Ramos (cell line): ENCODE data around the gene ANKS3.
"Not testable (repeated sequence)": the region's sequence is repeated elsewhere in the genome, so short reads cannot be mapped to it uniquely, and the experiment has no call there.

Experiments used
- in situ Hi-C: fragments of 300-500 bp; cut with MboI; formaldehyde crosslinking; loops from one replicate; pipeline ENCODE4 v1.14.3; 2022; ENCODE audit warnings: low sequenced_read_pairs; ENCODE audit not compliant: unreplicated experiment

ANKS3 gene

DNA sequence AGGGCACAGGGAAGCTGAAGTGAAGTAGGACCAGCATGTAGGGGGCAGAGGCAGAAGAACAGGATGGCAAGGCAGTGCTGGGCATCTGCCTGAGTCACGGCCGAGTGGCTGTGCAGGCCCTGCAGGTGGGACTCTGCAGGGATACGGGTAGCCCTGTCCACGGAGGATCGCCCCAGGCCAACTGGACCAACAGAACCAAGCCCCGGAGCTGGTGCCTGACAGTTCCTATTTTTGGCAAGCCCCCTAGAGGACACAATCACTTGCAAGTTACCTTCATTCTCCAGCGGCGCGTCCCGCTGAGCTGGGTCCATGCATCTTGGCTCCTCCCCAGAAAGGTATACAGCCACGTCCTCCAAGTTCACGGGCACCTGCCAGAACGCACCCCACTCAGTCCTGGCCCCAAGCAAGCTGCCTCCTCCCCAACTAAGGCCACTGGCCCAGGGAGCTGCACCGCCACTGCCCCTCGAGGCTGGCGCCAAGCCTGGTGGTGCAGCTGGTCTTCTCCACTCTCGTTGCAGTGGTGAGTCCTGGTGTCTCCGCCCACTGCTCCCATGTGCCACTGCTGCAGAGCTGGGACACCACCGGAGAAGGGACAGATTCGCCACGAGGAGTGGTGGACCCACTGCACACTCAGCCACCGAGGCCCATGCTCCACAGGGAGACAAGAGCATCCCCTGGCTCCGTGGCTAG, 26.3 kb upstream of the ANKS3 start:
- in situ Hi-C loops, result no loop called here

GRCh38 chr16:4755687-4756086, 21.6 kb upstream of the ANKS3 start:
- in situ Hi-C loops, result no loop called here

DNA sequence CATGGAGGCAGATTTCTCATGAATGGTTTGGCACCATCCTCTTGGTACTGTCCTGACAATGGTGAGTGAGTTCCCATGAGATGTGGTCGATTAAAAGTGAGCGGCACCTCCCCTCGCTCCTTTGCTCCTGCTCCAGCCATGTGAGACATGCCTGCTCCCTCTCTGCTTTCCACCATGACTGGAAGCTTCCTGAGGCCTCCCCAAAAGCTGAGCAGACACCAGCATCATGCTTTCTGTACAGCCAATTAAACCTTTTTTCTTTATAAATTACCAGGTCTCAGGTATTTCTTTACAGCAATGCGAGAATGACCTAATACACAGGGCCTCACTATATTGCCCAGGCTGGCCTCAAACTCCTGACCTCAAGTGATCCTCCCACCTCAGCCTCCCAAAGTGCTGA, 20.8 kb upstream of the ANKS3 start:
- in situ Hi-C loops, result no loop called here

GRCh38 chr16:4753227-4753626, 19.2 kb upstream of the ANKS3 start:
- in situ Hi-C loops, result no loop called here

DNA sequence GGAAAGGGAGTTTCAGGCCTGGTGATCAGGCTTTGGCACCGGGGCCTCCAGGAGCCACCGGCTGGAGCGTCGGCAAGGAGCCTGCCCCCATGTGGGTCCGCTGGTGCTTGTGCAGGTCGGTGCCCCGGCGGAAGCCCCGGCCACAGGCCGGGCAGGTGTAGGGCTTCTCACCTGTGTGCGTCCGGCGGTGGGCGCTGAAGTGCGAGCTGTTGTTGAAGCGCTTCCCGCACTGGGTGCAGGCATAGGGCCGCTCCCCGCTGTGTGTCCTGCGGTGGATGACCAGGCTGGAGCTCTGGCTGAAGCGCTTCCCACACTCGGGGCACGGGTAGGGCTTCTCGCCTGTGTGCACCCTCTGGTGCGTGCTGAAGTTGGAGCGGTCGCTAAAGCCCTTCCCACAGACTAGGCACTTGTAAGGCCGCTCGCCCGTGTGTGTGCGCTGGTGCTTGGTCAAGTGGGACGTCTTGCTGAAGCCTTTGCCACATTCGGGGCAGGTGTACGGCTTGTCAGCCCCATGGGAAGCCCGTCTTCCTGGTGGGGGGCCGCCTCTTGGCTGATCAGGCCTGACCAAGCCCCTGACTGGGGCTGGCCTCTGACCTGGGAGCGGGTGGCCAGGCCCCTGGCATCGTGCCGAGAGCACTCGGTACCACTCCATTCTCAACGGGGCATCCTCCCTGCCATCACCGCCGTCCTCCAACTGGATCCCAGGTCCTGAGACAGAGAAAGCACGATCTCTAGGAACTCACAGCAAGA, 18.5 kb upstream of the ANKS3 start:
- in situ Hi-C loops, result no loop called here

- in situ Hi-C loops, result no loop called here
Observed at GRCh38 chr16:4750896-4751295, 16.8 kb upstream of the ANKS3 start.

DNA sequence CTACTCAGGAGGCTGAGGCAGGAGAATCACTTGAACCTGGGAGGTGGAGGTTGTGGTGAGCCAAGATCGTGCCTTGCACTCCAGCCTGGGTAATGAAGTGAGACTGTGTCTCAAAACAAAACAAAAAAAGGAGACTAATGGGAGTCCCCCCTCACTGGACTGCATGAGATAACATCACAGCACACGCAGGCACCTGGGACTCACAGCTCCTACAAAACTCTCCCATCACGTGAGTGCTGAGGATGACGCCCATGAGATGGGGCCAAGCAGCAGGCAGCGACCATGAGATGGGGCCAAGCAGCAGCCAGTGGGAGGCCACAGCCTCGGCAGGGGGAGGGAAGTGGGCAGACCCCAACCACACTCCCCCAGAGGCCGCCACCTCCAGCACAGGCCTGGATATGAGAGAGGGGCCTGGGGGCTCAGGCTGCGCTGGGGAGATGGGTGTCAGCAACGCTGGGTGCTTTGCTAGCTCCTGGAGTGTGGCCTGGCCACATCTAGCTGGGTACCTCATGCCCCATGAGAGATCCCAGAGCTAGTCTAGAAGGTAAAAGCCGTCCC, 15.7 kb upstream of the ANKS3 start:
- in situ Hi-C loops, result no loop called here

GRCh38 chr16:4748682-4749411, 14.8 kb upstream of the ANKS3 start:
- in situ Hi-C loops, result no loop called here

GRCh38 chr16:4747906-4748681, 14.0 kb upstream of the ANKS3 start:
- in situ Hi-C loops, result no loop called here

DNA sequence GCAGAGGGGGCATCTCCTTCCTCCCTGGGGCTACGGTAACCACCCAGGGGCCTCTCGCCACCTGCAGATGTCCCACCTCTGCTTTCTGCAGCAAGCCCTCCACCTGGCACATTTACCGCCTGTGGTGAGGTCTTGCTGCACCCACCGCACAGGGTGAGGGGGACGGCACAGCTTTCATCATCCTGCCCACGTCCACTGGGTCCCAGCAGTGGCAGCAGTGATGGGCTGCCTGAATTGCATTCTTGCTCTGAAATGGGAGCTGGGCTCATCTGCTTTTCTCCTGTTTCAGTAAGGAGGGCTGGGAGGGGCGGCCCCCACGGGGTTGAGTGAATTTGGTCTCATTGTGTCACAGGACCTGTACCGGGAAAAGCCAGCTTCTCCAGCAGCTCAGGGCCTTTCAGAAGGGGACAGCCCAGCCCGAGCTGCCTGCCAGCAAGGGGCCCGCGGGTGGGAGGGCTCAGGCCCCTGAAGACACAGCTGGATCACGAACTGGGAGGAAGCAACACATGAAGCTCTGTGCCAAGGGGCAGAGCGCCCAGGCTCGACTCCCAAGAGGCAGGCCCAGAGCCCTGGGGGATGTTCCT, 13.0 kb upstream of the ANKS3 start:
- in situ Hi-C loops, result no loop called here

DNA sequence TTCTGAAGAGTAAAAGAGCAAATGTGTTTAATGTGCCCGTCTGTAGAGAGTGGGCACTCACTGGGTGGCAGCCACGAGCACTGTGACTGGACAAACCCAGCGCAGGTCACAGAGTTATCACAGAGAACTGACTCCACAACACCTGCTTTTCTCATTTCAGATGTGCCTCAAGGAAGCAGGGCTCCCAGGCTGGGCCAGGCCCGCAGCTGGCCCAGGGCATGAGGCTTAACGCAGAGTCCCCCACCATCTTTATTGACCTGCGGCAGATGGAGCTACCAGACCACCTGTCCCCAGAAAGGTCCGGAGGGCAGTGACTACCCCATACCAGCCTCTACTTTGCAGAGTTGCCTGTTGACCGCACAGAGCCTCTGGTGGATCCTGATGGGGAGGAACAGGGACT, 12.1 kb upstream of the ANKS3 start:
- in situ Hi-C loops, result no loop called here

DNA sequence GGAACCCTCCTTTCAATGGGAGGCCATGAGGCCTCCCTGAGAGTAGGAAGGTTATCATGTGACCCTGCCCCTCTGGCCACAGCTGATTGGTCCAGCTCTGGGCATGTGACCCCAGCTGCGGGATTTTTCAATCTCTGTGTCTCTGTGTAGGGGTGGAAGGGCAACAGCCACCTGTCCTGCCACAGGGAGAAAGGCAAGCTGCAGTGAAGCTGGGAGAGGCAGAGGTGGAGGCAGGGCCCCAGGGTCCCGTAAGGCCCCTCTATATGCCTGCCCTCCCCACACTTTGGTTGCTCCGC, 11.2 kb upstream of the ANKS3 start:
- in situ Hi-C loops, result no loop called here

- in situ Hi-C loops, result no loop called here
Observed at GRCh38 chr16:4744555-4745273, 10.6 kb upstream of the ANKS3 start.

GRCh38 chr16:4743226-4743878, 9.3 kb upstream of the ANKS3 start:
- in situ Hi-C loops, result no loop called here

DNA sequence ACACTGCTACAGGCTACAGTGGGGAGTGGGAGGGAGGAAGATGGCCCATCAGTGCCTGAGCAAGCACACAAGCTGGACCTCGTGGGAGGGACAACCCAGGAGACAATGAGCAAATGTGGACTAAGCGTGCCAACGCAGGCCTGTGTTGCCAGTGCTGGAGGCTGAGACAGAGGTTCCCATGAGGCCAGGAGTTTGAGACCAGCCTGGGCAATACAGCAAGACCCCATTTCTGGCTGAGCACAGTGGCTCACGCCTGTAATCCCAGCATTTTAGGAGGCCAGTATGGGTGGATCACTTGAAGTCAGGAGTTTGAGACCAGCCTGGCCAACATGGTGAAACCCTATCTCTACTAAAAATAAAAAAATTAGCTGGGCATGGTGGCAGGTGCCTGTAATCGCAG, 4.3 kb upstream of the ANKS3 start:
- in situ Hi-C loops, result not testable (repeated sequence)

DNA sequence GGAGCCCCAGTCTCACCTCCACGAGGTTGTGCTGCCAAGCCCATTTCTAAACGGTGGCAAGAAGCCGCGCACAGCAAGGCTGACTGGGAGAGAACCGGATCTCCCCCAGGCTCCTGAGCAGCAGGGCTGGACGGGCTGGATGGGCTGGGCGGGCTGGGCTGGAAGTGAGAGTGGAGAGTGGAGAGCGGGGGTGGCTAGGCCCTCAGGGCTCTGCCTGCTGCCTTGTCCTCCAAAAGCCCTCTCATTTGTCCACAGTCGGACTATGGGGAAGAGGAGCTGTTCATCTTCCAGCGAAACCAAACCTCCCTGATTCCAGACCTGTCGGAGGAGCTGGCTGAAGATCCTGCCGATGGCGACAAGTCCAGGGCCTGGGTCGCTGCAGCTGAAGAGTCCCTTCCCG, 3.5 kb upstream of the ANKS3 start:
- in situ Hi-C loops, result no loop called here

DNA sequence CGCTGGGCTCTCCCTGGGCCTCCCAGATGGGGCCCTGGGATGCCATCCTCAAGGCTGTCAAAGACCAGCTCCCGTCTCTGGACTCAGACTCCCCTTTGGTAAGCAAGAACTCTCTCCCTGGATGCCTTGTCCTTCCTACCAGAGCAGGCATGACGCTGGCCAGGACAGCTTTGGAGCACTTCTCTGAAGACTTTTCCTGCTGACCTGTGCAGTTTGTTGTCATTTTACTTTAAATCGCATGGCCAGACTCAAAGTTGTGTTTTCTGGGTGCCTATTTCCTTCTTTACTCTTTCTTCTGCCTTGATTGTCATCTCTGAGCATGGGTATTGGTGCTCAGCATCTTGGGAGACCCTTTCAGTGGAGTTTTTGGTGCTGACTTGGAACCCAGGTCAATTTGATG, 2.5 kb upstream of the ANKS3 start:
- in situ Hi-C loops, result no loop called here

DNA sequence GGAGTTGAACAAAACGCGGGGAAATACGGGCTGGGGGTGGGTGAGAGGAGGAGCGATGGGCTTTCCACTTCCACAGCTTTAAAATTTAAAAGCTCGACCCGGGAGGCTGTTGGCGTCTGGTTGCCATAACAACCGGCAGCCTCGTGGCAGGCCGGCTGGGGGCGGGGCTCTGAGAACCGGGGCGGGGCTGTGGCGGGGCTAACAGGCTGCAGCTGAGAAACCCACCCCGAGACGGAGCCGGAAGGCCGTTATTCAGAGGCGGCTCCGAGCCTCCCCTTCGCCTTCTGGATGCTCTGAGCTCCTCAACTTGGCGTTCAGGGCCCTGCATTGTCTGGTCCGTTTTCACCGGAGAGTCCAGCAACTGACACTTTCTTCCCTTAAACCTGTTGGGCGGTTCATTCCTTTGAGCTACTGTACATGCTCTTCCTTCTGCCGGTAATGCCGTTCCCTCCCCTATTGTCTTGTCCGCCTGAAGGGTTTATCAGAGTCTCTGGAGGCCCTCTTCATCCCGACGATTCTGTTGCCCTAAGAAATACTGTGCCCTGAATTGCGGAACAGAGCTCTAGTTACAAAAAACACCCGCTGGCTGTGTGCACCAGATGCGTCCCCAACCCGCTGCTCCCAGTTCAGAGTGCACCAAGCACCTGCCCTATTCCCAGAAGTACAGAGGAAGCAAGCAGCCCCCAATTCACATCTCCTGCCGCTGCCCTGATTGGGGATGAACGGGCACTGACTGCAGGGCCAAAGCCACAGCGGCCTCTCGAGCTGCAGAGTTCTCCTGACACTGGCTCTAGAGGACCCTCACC, 862 bp upstream of the ANKS3 start:
- in situ Hi-C loops, result no loop called here
